Stomach (tissue), 4 donors: ENCODE measurements around the gene ADTRP.

Experiments used
- CTCF ChIP-seq, 7 experiments: fragments of 450-650 bp in 4 of 7; fragments of 200-600 bp in 3 of 7; sonication (generic) in 3 of 7; IDR thresholded peaks; one replicate each; pipeline ENCODE4 v1.5.1; 2016 to 2019; ENCODE audit warnings: antibody characterized with exemption in 7 of 7, control low read depth in 2 of 7, mild to moderate bottlenecking in 1 of 7
- EP300 ChIP-seq: sonication (generic); formaldehyde crosslinking; IDR thresholded peaks from one replicate; pipeline ENCODE4 v1.6.1; 2017; ENCODE audit warnings: antibody characterized with exemption
- POLR2A ChIP-seq, 4 donors: fragments of 450-650 bp; IDR thresholded peaks; one replicate each; pipeline ENCODE4 v1.6.1; 2016; ENCODE audit warnings: antibody characterized with exemption in 4 of 4, control low read depth in 2 of 4, mild to moderate bottlenecking in 1 of 4, moderate library complexity in 1 of 4
- POLR2AphosphoS5 ChIP-seq, 3 donors: sonication (generic); formaldehyde crosslinking; IDR thresholded peaks; one replicate each; pipeline ENCODE4 v1.6.1; 2016; ENCODE audit warnings: antibody characterized with exemption in 3 of 3

DNA sequence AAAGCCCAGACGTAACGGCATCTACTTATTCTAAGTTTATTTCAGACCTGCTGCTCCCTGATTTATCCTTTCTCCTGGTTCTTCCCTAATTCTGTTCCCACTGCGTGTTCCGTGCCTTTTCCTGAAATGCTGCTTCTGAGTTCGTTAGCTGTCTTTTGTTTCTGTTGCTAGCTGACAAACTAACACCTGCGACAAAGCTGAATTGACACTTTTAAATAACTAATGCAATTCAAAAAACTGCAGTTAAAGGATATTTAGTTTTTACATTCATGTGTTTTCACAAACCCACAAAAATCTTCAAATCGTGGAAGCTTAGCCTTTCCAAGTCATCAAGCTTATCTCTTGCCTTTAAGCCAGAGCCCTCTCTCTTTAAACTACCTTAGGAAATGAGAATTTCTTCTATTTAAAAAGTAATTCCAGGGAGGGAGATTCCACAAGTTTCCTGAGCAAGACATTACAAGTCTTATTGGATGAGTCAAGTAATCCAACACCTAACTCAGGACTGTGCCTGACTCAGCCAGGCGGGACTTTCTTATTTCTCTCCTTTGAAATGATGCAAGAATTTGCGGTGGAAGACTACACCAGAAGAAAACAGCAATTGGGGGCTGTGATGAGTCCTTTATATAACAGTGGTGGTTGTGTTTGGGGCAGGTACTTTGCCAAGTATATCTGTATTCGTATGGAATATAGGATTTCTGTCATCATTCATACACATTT, 6.3 kb downstream of the ADTRP start:
- TF ChIP-seq CTCF (IDR thresholded peaks at IDR 0.05), result no peak
- no peak for TF ChIP-seq POLR2AphosphoS5 (IDR thresholded peaks at IDR 0.05)
- TF ChIP-seq POLR2A (IDR thresholded peaks at IDR 0.05), result no peak
- TF ChIP-seq EP300, result no peak
